Esophagus squamous epithelium (tissue), 4 donors: ENCODE data around the gene FALEC.

ENCODE experiments used
- CTCF ChIP-seq, 6 experiments: fragments of 450-650 bp in 4 of 6; fragments of 200-600 bp in 2 of 6; sonication (generic) in 2 of 6; IDR thresholded peaks; one replicate each; pipeline ENCODE4 v1.5.1; 2016 to 2019; ENCODE audit warnings: antibody characterized with exemption in 6 of 6, mild to moderate bottlenecking in 4 of 6, moderate library complexity in 4 of 6
- POLR2A ChIP-seq, 4 donors: fragments of 450-650 bp; IDR thresholded peaks; one replicate each; pipeline ENCODE4 v1.6.1; 2017; ENCODE audit warnings: antibody characterized with exemption in 4 of 4, mild to moderate bottlenecking in 4 of 4, moderate library complexity in 3 of 4

- no peak for TF ChIP-seq CTCF (IDR thresholded peaks at IDR 0.05)
- TF ChIP-seq POLR2A (IDR thresholded peaks at IDR 0.05): no peak
Measured at GRCh38 chr1:150546294-150546937, 30.9 kb downstream of the FALEC start.
